Erythroblast (primary cell): ENCODE data around the gene NHLH1.

ENCODE experiments used
- GATA1 ChIP-seq: IDR thresholded peaks from 2 replicates; pipeline ENCODE4 v1.6.1; 2011; ENCODE audit warnings: low read depth, mild to moderate bottlenecking, control low read depth, low read length, moderate library complexity
- POLR2A ChIP-seq: IDR thresholded peaks from 2 replicates; pipeline ENCODE4 v1.6.1; 2011; ENCODE audit warnings: mild to moderate bottlenecking, low read length

GRCh38 chr1:160408864-160409263, 42.0 kb downstream of the NHLH1 start:
- no peak for TF ChIP-seq POLR2A
- TF ChIP-seq GATA1 = no peak
